ENCODE results near the gene PIP. TPM values are rescaled to one million over a fixed set of nuclear protein-coding genes. Genes with fewer than 3 reads are reported as not detected.

Gene PIP
- polyA plus RNA-seq, 1 of the 3 experiments (the other 2 are of a cell fraction): not detected

- Histone ChIP-seq H3K4me2 (no peak overlapping the region; the same call in 1 of the 2 replicates), H3K27me3 (ENCODE audit: insufficient read depth) (no peaks in the 10 kb centered on the region; the same call in 1 of the 2 replicates), H3F3A (replicated peaks; ENCODE audit: insufficient read depth) (no peaks in the 10 kb centered on the region), H2AFZ (ENCODE audit: low read depth) (no peak overlapping the region), H3K4me3 (ENCODE audit: low read depth in 2 of 2, low read length in 1 of 2) (peak overlapping the region in 1 of 2 experiments; percentile 52; a peak in 1 of 4 replicates), H3K9me3 (no peaks in the 10 kb centered on the region; the same call in 1 of the 2 replicates), H4K20me1 (ENCODE audit: insufficient read depth) (no peaks in the 10 kb centered on the region), H3K4me1 (ENCODE audit: control insufficient read depth in 1 of 2, insufficient read depth in 2 of 2, low read depth in 1 of 2, low read length in 1 of 2) (no peaks in the 10 kb centered on the region), H3K36me3 (replicated peaks in 1 of 2; ENCODE audit: control insufficient read depth in 1 of 2, insufficient read depth in 2 of 2, low read length in 1 of 2) (no peaks in the 10 kb centered on the region), H3K79me2 (ENCODE audit: insufficient read depth) (no peaks in the 10 kb centered on the region), H3K27ac (ENCODE audit: low read depth in 2 of 2, low read length in 1 of 2) (no peak overlapping the region), H3K9me2 (no peaks in the 10 kb centered on the region), H3K9ac (no peak overlapping the region)
- DNase-seq: no peak
- POLR2A ChIA-PET: no interaction called here
- CTCF ChIA-PET: interaction anchor here (0.7 to 1.4 kb wide), 2 partner anchors 16 to 43 kb away, joined by 3 to 4 read pairs; no protein-coding TSS in a partner anchor
- TF ChIP-seq TCF12 (IDR thresholded peaks at IDR 0.05) (no peak), POLR2AphosphoS5 (IDR thresholded peaks at IDR 0.05; ENCODE audit: low read depth, low read length) (no peak), REST (IDR thresholded peaks at IDR 0.05; ENCODE audit: low read depth, low read length) (no peak), FOSL2 (IDR thresholded peaks at IDR 0.05; ENCODE audit: borderline replicate concordance, low read depth) (no peak), RAD21 (IDR thresholded peaks at IDR 0.05; ENCODE audit: low read length) (no peak)
Measured at GRCh38 chr7:143171697-143172096, 39.8 kb downstream of the PIP start.

- Histone ChIP-seq H3K9ac (no peak overlapping the region), H2AFZ (ENCODE audit: low read depth) (peak overlapping the region; percentile 53; the same call in 1 of the 2 replicates), H3K36me3 (replicated peaks in 1 of 2; ENCODE audit: control insufficient read depth in 1 of 2, insufficient read depth in 2 of 2, low read length in 1 of 2) (no peaks in the 10 kb centered on the region), H3K9me3 (no peaks in the 10 kb centered on the region; the same call in 1 of the 2 replicates), H3K79me2 (ENCODE audit: insufficient read depth) (no peaks in the 10 kb centered on the region), H4K20me1 (ENCODE audit: insufficient read depth) (no peaks in the 10 kb centered on the region), H3K4me1 (ENCODE audit: control insufficient read depth in 1 of 2, insufficient read depth in 2 of 2, low read depth in 1 of 2, low read length in 1 of 2) (no peaks in the 10 kb centered on the region), H3K4me3 (ENCODE audit: low read depth in 2 of 2, low read length in 1 of 2) (peak overlapping the region; percentile 33 to 52; a peak in 3 of 4 replicates), H3K27me3 (ENCODE audit: insufficient read depth) (no peaks in the 10 kb centered on the region; the same call in 1 of the 2 replicates), H3K4me2 (peak overlapping the region; percentile 64), H3K9me2 (no peaks in the 10 kb centered on the region), H3F3A (replicated peaks; ENCODE audit: insufficient read depth) (no peaks in the 10 kb centered on the region), H3K27ac (ENCODE audit: low read depth in 2 of 2, low read length in 1 of 2) (no peak overlapping the region)
- no peak for TF ChIP-seq YY1 (IDR thresholded peaks at IDR 0.05; ENCODE audit: low read depth)
- no peak for TF ChIP-seq POLR2AphosphoS5 (IDR thresholded peaks at IDR 0.05; ENCODE audit: low read depth, low read length)
- no peak for TF ChIP-seq RFX5 (IDR thresholded peaks at IDR 0.05; ENCODE audit: low read length)
- no peak for TF ChIP-seq RAD21 (IDR thresholded peaks at IDR 0.05; ENCODE audit: low read length)
- no peak for TF ChIP-seq EP300 (IDR thresholded peaks at IDR 0.05; ENCODE audit: borderline replicate concordance in 1 of 2, low read depth in 1 of 2, low read length in 1 of 2)
- no peak for TF ChIP-seq RXRA (IDR thresholded peaks at IDR 0.05; ENCODE audit: borderline replicate concordance, low read depth)
- DNase-seq: no peak
- WGBS (ENCODE audit: low lambda C conversion rate): 11% methylated on average over 4 of the region's 4 CpGs
- ChIA-PET POLR2A (no interaction called here), CTCF (interaction anchor here (1.4 kb wide), 1 partner anchor 43 kb away, joined by 4 read pairs; no protein-coding TSS in a partner anchor)
Measured at GRCh38 chr7:143172354-143172753, 40.5 kb downstream of the PIP start.
